Measurements from ENCODE around the gene PRKACB.
"Not testable (repeated sequence)": the region's sequence is repeated elsewhere in the genome, so short reads cannot be mapped to it uniquely, and the experiment has no call there.

Gene PRKACB

DNA sequence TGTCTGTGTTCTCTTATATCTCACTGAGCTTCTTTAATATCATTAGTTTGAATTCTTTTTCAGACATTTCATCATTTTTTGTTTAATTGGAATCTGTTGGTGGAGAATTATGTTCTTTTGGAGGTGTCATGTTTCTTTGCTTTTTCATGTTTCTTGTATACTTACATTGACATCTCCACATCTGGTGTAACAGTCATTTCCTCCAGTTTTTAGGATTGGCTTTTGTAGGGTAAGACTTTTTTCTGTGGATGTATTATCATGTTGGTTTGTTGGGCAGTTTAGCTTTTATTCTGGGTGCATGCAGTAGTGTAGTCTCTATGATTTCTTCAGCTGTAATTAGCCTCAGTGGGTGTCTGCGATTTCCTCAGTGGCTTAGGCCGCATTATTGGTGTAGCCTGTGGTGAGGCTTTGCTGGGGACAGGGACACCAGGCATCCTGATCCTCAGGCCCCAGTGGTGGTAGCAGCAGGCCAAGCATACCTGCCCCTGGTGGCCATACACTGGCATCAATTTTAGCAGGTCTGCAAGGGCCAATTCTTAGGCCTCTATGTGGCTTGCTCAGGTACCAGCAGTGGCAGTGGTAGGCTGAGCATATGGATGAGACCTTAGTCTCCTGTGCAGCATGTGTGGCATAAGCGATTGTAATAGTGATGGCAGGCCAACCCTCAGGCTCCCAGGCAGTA is 79.8 kb downstream of the PRKACB start:
- DNase-seq (ENCODE audit: low spot score) = no peak

GRCh38 chr1:84224905-84225304 is 80.8 kb downstream of the PRKACB start:
- no peak for DNase-seq (ENCODE audit: low spot score)

DNA sequence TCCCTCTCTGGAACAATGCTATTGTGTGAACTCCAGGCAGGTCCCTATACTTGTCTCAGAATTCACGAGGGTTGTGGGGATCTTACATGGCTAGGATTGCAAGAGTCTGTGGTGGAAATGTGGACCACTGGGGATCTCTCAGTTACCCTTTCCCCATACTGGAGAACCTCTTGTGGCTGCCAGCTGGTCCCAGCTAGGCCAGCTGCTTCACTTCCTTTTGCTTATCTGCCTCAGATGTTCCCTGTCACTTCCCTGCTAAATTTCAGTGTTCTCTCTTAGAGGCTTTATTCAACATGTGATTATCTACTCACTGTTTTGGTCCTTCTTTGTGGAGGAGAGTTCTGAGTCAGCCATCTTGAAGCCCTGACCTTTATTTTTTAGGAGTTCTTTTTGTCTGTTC is 81.6 kb downstream of the PRKACB start:
- DNase-seq (ENCODE audit: low spot score) = no peak

GRCh38 chr1:84232676-84233075 is 88.6 kb downstream of the PRKACB start:
- not testable (repeated sequence) for DNase-seq (ENCODE audit: low spot score)

- no peak for DNase-seq (ENCODE audit: low spot score)
Observed at GRCh38 chr1:84236256-84236655, 92.2 kb downstream of the PRKACB start.

GRCh38 chr1:84242641-84243040 is 98.6 kb downstream of the PRKACB start:
- no peak for DNase-seq (ENCODE audit: low spot score)

- DNase-seq (ENCODE audit: low spot score) = no peak
Observed at GRCh38 chr1:84245563-84245962, 101.5 kb downstream of the PRKACB start.

GRCh38 chr1:84246213-84246612 is 102.1 kb downstream of the PRKACB start:
- DNase-seq (ENCODE audit: low spot score) = no peak

DNA sequence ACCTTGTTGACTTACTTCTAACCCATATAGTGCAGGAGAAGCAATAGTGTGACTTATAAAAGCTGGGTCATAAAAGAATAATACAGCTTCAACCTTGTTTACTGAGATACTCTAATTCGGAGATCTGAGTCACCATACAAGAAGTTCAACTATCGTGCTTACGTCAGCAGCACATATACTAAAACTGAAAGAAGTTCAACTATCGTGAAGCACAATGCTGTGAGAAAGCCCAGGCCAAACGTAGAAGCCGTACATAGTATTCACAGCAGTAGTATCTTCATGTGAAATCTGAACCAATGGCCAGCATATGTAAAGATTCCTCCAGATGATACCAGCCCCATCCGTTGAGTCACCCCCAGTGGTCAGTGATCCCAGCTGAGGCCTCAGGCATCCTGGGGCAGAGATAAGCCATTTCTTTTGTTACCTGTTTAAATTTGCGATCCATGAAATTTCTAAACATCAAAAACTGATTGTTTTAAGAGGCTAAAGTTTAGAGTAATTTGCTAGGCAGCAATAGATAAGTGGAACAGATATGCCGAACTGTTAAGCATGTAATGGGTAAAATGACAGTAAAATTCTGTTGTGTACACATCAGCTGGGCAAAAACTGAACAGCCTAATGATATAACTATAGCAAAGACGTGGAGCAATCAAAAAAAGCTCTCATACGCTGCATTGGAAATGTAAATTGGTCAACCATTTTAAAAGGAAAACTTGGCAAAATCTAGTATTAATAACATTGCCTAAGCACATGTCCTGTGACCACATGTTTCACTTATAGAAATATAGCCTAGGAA is 103.6 kb downstream of the PRKACB start:
- DNase-seq (ENCODE audit: low spot score) = no peak

GRCh38 chr1:84250668-84251067 is 106.6 kb downstream of the PRKACB start:
- no peak for DNase-seq (ENCODE audit: low spot score)

DNA sequence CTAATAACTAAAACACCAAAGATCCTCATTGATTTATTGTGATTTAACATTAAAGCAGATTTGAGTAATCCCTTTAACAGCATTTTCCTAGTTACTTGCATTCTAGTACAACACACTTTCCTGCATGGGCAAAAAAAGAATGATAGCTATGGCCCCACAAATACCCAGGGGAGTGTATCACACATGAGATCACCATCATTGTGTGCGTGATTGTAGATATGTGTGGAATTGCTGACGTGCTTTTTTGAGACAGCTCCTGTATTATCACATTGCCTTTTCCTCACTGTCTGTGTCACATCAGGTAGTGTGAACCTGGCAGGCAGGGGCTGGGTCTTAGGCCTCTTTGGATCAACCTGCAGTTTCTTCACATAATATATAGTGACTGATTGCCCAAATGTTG is 109.0 kb downstream of the PRKACB start:
- peak; percentile 13 for DNase-seq (ENCODE audit: low spot score)

- DNase-seq (ENCODE audit: low spot score) = peak; percentile 83
Observed at GRCh38 chr1:84253891-84254290, 109.8 kb downstream of the PRKACB start.

DNA sequence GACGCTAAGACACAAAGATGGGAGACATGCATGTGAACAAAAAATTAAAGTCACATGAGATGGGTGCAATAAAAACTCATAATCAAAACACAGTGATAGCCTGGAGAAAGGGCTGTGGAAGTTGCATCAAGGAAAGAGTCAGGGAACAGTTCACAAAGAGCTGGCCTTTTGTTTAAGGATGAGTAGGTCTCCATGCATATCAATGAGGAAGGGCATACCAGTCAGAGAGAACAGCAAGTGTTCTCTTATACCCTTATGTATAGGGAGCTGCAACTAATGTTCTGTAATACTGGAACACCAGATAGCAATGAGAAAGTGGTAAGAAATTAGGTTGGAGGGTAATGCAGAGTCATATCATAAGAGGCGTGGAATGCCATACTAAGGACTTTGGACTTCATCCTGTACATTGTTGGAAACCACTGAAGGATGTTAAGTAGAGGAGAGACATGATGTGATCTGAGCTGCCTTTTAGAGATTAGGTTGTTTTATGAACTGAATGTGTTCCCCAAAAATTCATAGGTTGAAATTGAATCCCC is 110.7 kb downstream of the PRKACB start:
- DNase-seq (ENCODE audit: low spot score) = no peak

DNA sequence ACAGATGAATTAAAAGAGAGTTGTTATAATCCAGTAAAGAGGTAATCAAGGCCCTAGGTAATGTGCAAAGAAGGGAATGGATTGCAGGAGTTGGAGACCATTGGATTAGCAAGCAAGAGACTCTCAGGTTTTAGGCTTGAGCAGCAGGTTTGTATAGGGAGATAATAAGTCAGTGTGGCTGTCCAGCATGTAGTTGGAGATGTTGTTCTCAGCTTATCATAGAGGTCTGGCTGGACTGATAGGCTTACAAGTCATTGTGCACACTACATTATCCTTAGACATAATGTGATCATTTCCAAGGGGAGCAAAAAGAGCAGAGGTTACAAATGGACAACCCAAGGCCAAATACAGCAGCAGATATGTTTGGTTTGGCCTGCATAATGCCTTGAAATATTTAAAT is 111.5 kb downstream of the PRKACB start:
- no peak for DNase-seq (ENCODE audit: low spot score)

DNA sequence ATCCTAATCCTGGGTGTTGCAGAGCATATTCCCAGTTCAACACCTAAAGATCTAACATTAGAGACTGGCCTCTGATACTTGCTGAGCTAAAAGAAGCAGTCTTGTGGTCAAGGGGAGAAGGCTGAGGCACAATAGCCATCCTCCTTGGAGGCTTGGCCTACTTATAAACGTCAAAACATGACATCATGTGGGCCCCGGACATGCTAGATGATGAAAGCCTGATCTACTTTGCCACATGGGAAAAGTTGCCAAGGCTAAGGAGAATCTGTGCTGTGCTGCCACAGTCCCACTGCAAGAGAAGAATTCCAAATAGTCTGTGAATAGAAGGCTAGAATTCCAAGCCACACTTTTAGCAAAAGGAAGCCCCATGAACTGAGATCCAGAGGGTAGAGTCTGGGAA is 113.5 kb downstream of the PRKACB start:
- DNase-seq (ENCODE audit: low spot score) = no peak

DNA sequence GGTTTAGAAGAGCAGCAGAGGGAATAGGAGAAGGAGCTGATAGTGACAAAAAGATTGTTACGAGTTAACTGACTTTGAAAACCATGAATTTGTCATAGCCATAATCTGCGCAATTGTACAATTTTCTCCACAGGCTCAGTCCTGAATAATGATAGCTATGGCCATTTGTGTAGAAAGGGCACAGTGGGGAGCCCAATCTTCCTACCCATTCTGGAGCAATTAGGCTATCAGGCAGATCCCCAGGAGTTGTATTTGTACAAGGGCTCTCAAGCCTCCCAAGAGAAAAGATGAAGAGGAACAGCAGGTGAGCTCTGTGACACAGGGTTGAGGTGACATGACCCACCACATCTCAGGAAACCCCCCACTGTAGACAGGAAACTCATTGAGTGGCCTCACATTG is 115.3 kb downstream of the PRKACB start:
- DNase-seq (ENCODE audit: low spot score) = no peak

DNA sequence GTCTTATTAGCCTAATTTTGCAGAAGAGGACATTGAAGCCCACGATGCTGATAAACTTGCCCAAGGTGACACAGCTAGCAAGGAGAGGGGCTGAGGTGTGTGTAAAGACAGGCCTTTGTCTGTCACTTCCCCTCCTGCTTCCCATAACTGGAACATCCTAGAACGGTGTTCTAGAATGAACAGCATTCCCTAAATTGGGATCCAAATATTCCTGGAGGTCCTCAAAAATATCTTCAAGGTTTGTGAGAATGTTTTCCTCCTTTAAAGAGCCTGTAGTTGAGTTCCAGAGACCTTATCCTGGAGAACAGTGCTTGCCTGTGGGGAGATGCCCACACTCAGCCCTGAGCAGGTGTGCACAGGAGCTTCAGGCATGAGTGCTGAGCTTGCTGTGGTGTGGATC is 115.9 kb downstream of the PRKACB start:
- DNase-seq (ENCODE audit: low spot score) = no peak

DNA sequence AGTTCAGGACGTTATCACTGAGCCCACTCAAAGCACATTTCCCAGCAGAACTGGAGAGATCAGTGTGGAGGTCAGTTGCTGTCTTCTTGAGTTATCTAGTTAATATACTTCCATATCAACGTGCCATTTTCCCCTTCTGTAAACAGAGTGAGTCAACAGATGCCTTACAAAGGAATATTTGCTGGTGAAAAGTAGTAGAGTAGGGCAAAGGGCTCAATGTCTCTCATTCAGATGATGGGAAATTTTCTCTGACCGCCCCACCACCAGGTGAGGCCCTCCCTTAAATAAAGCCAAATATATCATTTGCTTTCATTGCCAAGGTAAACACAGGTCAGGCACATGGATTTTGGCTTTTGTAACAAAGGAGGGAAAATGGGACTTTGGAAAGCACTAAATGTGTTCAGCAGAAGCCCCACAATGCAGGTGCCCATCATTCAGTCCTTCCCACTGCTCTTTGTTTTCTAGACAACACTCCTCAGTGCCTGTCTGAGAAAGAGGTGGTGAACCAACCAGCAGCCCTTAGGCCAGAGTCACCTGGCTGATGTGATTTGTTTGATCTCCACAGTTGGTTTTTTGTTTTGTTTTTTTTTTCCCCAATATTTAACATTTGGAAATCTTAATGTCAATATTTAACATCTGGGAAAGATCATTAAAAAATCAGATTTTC is 116.9 kb downstream of the PRKACB start:
- no peak for DNase-seq (ENCODE audit: low spot score)

DNA sequence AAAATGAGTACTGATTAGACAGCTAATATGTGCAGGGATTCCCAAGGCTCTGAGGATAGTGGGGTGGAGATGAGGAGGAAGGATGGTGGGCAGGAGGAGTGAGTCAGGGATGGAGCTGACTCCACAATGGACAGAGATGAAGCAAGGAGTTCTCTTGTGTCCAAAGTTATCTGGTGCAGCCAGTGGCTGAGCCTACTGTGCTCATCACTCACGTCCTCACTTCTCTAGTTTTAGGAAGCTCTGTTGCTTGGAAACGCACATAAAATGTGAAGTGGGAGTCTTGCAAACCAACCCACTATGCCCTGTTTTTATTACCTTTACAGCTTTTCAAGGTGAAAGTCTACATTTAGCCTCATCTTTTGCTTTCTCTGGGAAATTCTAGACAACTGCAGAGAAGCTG is 120.9 kb downstream of the PRKACB start:
- no peak for DNase-seq (ENCODE audit: low spot score)

DNA sequence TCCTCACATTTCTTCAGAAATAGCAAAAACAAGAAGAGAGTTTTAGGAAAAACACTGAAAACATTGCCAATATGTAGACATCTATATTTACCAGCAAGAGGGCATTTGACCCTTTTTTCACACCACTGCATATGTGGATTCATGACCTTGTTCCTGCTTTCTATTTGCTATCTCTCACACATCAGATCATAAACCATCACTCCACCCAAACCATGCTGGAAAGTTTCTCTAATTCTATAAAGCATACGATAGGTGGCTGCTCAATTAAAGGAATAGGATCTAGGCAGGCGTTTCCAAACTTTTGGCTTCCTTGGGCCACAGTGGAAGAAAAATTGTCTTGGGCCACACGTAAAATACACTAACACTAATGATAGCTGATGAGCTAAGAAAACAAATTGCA is 121.8 kb downstream of the PRKACB start:
- DNase-seq (ENCODE audit: low spot score) = no peak

DNA sequence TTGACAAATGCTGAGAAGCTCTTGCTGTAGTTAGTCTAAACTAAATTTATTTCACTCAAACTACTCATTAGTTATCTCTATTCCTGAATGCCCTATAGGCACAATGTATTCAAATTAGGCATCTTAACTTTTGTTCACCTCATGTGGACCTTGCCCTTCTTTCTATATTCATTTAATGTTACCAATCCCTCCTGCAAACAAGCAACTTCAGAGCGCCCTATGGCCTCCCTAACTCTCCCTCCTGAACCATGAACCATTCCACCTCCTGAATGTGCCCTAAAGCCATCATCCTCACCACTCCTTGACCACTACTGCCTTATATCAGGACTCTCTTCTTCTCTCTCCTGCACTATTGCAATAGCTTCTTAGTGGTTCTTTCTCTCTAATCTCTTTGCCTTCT is 122.7 kb downstream of the PRKACB start:
- DNase-seq (ENCODE audit: low spot score) = no peak

DNA sequence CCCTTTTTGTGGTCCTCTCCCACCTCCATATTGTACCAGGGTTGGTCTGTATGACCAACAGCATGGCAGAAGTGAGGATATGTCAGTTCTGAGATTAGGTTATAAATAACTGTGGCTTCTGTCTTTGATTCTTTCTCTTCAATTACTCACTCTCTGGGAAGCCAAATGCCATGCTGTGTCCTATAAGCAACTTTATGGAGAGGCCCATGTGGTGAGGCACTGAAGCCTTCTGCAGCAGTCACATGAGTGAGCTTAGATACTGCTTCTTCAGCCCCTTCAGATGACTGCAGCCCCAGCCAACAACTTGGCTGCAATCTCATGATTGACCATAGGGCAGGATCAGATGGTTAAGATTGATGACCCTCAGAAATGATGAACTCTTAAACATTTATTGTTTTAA is 123.4 kb downstream of the PRKACB start:
- DNase-seq (ENCODE audit: low spot score) = no peak

- no peak for DNase-seq (ENCODE audit: low spot score)
Observed at GRCh38 chr1:84268346-84268745, 124.3 kb downstream of the PRKACB start.

Data from AG08395 (cell line).